ENCODE data around the gene OOSP4A.

DNA sequence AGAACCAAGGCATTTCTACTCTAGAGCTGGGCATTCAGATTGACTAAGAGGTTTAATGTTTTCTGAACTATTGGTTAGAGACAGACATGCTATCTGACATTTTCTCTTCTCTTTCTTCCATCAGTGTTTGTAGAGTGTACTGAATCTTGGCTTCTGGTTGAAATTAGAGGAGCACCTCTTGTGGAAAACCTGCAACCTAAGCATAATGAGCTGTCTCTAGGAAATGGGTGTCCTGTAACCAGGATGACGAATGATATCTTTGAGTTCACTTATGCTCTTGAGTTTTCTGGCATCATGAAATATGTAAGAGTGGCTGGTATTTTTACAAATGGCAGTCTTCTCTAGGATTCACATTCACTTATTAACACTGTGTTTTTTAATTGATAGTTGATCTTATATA is 19.4 kb downstream of the OOSP4A start:
- TF ChIP-seq POLR2A (IDR thresholded peaks at IDR 0.05), result no peak
- TF ChIP-seq, protein P1, sequence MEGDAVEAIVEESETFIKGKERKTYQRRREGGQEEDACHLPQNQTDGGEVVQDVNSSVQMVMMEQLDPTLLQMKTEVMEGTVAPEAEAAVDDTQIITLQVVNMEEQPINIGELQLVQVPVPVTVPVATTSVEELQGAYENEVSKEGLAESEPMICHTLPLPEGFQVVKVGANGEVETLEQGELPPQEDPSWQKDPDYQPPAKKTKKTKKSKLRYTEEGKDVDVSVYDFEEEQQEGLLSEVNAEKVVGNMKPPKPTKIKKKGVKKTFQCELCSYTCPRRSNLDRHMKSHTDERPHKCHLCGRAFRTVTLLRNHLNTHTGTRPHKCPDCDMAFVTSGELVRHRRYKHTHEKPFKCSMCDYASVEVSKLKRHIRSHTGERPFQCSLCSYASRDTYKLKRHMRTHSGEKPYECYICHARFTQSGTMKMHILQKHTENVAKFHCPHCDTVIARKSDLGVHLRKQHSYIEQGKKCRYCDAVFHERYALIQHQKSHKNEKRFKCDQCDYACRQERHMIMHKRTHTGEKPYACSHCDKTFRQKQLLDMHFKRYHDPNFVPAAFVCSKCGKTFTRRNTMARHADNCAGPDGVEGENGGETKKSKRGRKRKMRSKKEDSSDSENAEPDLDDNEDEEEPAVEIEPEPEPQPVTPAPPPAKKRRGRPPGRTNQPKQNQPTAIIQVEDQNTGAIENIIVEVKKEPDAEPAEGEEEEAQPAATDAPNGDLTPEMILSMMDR (IDR thresholded peaks at IDR 0.05), result no peak
- TF ChIP-seq EP300 (IDR thresholded peaks at IDR 0.05), result no peak

Data from tibial nerve (tissue), 4 donors.